ENCODE results near the gene DLST.

DLST gene

DNA sequence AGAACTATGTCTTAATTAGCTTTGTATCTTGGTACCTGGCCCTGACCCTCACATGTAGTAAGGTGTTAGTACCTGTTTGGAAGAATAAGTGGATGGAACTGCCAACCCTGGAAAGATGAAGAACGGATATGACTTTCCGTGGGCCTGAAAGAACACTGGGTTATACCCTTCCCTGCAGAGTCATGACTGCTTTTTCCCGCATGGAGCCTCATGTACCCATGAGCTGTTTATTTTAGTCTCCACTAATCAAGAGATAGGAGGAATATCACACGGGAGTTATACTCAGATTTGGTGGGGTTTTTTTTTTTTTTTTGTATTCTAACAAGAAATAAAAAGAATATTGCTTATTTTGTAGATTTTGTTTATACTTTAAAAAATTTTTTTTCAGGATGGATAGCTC lies 15.9 kb downstream of the DLST start:
- no peak for FAIRE-seq

DNA sequence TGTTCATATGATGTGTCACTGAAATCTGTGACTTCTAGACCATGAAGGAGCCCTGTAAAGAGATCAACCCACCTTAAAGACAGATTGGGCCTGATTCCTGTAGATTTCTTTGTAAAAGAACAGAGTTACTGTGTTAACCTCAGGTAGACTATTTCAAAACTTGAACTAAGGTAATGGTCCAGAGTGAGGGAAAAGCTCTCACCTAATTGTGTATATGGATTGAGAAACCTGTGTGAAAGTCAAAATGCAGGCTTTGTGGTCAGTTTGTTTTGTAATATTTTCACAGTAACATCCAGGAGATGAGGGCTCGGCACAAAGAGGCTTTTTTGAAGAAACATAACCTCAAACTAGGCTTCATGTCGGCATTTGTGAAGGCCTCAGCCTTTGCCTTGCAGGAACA lies 16.4 kb downstream of the DLST start:
- no peak for FAIRE-seq

DNA sequence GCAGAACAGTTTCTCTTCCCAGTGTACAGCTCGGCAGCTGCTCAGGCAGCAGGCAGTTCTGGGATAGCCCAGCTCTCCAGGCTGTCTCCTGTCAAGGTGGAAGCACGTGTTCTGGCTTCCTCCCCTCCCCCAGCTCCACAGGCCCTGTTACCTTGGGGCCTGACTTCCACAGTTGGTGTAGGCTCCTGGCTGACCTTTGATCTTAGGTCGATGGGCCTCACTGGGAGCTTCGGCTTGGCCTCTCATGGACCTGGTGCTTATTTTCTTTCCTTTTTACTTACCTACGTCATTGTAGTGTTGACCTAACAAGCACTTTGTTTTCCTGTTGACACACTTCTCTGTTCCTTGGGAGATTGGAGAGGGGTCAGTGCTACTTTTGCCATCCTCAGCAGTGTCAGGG lies 17.0 kb downstream of the DLST start:
- no peak for FAIRE-seq

DNA sequence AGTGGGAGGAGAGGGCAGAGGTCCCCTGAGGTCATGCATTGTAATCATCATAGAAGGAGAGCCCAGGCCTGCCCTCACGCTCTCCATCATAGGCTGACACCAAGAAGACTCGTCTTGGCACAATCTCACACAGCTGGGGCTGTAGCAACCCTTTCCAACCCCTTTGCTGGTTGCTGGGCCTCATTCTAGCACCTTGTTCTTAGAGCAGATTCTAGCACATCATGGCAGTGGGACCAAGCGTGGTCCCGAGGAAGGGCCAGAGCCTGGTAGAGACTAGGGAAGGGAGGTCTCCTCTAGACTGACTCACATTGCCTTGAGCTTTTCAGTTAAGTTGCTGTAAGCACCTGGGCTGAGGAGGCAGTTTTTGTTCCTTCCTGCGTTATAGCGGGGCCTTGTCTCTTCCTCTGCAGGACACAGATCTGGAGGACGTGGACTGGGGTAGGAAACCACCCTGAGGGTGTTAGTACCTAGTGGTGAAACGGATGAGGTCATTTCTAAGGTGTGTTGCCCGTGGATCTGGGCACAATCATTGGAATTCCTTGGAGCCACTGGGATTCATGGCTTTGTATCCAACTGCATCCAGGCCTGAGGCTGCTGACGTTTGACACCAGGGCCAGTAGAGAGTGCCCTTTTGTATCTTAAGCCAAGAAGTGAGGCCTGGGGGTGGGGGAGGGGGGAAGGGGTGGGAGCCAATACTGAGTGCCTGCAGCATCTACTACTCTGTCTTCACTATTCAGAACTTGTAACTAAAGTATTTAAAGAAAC lies 21.4 kb downstream of the DLST start:
- no peak for FAIRE-seq

DNA sequence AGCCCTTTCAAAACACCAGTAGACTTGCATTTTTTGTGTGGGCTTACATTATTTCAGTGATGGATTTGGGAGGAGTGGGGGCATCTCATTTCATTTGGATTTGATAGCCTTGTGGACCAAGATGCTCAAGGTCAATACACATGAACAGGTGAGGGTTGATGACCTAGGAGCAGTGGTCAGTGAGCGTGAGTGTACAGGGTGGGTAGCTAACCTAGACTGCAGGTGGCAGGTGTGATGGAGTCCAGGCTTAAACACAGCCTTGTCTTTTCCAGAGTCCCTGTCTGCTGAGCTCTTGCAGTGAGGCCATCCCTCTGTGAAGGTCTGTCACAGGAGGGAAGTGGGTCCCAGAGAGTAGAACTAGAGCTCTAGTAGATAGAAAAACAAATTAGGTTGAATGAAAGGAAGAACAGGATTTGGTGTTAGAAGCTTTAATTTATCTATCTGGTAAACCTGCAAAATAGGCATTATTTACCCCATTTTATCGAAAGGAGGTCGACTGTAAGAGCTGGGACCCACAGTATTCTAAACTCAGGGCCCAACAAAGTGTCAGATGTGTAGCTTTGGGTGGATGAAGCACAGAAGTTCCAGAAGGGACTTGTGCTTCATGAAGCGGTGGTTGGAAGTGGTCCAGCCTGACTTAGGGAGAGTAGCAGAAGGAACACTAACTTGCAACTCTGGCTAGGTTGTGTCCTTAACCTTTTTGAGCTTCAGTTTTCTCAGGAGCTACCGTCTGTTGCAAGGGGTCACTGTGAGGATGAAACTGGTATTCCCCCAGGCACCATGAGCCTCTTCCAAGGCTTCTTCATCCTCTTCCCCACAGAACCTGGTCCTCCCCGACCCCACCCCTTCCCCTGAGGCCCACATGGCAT lies 23.2 kb downstream of the DLST start:
- FAIRE-seq, result no peak

DNA sequence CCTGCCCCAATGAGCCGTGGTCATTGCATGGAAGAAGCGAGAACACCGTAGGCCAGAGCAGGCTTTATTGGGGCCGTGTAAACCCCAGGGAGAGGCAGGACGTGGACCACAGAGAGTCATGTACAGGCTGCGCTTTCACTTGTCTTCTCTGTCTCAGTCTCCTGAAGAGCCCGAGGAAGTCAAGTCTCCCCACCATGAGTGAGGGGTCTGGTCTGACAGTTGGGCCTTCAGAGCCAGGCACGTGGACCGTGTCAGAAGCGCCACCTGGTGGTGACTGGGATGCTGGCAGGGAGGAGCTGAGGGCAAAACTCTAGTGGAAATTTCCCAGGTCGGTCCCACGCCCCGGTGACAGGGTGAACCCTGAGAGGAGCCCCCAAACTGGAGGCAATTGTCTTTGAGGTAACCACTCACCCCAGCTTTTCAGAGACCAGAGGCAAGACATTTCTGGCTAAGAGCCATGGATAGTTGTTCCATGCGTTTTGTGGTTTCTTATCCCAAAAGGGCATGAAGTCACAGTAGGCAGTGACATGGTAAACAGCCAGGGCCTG lies 24.0 kb downstream of the DLST start:
- FAIRE-seq, result no peak

DNA sequence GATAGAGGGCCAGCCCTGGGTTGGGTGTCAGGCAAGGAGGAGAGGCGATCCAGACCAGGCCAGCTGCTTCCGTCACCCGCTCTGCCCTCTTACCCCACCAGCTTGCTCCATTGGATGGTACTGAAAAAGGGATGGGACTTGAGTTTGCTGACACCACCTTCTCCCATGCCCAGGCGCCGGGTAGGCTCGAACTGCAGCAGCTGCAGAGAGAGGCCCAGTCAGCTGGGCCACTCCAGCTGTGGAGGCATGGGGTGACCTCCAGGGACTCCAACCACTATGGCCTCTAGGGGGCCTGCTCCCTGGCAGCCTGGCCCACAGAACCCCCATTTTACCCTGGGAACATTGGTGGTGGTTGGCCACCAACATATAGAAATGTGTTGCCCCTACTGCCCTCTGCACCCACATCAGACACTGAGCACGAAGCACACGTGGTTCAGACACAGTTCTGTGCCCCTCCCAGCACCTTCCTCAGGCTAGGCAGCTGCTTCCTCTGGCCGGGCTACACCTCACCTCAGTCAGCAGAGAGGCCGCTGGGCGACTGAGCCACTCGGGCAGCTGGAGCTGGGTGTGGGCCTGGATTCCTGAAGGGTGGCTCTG lies 25.3 kb downstream of the DLST start:
- FAIRE-seq, result no peak

DNA sequence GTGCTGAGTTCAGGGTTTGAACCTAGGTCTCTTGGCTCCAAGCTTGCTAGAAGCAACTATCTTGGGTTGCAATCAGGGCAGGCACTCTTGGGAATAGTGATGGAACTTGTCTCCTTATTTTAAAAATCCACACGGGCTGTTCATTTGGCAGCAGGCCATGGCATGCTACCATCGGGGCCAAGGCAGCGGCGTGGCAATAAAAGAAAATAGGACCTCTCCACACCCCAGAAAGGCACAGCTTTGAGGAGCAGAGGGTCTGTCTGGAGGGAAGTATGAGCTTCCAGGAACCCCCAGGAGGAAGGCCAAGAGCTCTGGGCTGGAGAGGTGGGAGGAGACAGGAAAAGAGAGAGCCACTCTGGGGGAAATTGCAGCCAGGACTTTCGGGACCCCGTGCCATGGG lies 26.0 kb downstream of the DLST start:
- no peak for FAIRE-seq

DNA sequence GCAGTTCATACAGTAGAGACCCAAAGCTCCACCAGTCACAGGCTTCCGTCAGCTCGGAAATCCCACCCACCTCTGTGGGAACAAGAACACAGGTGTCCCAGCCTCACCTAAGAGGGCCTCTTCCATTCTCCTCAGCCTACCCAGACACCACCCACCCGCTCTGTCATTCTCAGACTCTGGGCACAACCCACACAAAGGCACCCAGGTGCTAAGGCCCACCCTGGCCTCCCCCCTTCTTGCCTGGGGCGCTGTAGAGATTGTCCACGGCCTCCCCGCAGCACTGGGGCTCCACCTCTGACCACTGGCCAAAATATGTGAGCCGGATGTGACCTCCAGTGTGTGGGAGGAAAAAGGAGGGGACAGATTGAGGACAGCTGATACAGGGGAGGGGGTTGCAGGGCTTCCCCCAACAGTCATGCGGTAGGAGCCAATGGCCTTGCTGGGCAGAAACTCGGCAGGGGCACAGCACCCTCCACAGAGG lies 27.2 kb downstream of the DLST start:
- FAIRE-seq, result no peak

DNA sequence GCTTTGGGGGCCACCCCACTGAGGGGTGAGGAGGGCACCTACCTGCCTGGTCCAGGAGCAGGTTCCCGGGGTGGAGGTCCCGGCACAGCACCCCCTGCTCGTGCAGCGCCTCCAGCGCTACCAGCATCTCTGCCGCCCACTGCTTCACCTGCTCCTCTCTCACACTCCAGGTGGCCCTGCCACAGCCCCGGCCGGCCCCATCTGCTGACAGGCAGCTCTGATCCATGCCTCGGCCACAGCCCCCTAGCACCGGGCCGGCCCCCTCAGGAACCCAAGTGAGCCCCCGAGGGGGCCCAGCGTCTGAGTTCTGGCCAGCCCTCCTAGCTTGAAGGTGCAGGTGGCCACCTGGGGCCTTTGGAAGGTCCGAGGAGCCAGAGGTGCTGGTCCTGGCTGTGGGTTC lies 27.8 kb downstream of the DLST start:
- FAIRE-seq, result no peak

DNA sequence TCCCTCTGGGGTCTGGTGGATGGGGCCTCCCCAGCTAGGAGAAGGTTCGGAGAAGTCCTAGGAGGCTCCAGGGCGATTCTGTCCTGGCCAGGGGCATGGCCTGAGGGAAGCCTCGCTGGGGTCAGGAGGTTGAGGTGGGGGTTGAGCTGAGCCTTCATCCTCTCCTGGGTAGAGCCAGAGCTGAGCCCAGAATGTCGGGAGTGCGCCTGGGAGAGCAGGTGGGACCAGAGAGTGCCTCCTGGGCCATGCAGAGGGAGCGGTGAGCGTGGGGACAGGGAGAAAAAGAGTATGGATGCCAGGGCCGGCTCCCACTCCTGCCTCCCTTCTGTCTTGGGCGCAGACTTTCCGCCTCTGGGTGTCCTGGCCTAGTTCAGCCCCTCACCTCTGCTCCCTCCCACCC lies 28.2 kb downstream of the DLST start:
- FAIRE-seq, result no peak

DNA sequence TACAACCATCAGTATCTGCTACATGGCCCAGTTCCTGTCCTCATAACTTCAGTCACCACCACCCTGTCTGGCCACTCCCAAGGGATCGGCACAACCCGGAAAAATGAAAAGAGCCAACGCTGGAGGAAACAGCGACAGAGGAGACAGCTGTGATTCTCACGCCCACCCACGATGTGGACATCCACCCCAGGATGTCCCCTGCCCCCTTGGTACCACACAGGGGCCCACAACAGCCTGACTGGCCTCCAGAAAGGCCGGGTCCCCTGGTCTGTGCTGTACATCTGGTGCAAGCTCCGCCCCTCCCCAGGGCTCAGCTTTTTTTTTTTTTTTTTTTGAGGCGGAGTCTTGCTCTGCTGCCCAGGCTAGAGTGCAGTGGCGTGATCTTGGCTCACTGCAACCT lies 28.8 kb downstream of the DLST start:
- no peak for FAIRE-seq

DNA sequence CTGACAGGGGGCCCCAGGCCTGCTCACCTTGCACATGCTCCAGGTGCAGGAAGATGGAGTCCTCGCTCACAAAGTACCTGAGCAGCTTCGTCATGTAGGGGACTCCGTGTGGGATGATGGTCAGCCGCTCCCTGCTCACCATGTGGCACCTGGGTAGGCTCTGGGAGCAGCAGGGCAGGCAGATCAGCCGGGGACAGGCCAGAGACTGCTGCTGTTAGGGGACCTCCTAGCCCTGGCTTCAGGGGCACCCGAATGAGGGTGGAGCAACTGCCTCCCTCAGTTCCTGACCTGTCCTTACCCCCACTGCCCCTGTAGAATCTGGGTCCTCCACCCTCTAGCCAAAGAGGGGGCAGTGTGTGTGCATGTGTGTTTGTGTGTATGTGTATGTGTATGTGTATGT lies 29.5 kb downstream of the DLST start:
- no peak for FAIRE-seq

DNA sequence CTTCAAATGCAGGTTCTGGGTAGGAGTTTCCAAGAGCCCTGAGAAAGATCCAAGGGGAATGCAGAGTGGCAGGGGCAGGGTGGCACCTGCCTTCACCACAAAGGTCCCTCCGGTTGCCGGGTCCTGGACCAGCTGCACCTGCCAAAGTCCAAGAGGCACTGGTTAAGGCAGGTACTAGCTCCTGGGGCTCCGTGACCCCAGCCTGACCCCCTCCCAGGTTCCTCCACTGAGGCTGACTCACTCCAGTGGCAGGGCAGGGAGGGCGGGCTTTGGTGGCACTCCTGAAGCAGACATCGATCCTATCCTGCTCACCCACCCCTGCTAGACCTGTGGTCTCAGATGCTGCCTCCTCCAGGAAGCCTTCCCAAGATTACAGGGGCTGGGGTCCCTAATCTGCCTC lies 30.0 kb downstream of the DLST start:
- no peak for FAIRE-seq

DNA sequence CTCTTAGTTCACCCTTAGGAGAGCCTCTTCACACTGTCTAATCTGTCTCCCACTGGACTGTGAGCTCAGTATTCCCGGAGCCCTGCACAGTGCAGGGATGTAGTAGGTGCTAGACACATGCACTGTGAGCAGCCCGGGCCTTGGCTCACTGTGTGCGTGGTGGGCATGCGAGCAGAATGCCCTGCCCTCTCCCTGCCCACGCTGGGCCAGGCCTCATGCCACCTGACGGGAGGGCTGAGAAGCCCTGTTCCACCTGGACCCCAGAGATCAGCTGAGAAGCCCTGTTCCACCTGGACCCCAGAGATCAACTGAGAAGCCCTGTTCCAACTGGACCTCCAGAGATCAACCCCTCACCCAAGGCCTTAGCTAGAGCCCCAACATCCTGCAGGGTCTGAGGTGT lies 30.4 kb downstream of the DLST start:
- no peak for FAIRE-seq

DNA sequence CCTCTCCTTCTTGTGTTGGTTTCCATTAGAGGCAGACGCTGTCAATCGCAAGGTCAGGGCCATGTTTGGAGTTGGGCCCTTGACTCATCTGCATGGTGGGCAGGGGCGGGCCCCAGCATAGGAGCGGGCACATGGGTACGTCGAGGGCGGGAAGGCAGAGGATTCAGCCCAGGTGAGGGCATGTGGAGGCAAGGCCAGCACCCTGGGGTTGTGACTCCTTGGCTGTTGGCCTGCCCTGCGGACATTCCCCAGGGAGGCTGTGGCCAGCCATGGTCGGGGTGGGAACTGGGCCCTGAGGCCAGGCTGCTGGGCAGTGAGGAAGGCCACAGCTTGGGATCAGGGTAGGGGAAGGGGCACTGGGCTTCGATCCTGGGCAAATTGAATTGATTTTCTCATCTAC lies 31.1 kb downstream of the DLST start:
- FAIRE-seq, result no peak

DNA sequence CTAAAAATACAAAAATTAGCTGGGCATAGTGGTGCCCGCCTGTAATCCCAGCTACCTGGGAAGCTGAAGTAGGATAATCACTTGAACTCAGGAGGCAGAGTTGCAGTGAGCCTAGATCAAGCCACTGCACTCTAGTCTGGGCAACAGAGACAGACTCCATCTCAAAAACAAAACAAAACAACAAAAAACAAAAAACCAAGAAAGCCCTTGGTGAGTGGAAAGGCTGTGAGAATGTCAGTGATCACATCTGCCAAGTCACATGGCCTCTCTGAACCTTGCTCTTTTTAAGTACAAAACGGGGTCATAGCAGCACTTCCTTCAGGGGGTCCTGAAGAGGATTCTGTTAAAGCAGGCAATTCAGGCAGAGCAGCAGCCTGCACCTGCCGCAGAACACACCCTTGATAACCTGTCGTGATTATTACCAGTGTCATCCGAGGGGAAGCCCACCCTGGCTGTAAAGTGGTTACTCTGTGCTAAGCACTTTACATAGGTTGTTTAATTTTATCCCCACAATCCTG lies 31.7 kb downstream of the DLST start:
- no peak for FAIRE-seq

DNA sequence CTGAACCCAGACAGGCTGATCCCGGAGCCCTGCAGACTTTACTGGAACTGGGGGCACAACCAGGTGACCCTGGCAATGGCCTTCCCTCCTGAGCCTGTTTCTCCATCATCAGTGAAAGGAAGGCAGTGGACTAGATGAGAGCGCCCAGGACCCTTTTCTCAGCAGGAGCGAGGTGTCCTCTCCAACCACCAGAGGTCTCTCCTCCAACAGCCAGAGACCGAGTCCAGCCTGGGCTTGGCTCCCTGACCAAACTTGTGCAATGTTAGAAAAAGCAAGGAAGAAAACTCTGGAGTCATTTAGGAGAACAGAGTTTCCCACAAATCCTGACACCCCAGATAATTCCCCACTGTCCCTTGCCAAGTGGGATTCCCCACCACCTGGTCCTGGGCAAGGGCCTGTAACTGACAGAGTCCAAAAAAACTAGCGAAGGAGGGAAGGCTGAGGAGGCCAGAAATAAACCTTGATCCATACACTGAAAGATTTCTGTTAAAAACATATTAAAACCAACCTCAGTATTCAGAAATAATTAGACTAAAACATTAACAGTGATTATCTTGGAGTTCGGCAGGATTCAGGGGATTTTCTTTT lies 32.4 kb downstream of the DLST start:
- no peak for FAIRE-seq

DNA sequence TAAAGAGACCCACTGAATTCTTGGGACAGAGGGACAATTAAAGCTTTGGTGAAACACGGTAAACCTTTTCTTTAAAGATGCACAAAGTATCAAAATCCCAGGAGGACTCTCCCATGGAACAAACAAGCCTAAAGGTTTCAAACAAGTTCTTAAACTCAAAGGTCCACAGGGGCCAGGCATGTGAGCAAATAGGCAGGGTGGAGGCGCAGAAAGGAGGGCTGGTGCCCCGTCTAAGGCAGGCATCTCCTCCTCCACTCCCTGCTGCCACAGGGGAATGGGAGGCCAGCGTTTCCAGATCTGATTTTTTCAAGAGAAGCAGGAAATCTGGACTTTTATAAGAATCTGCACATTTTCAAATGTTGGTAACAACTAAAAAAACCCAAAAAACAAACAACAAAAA lies 33.7 kb downstream of the DLST start:
- FAIRE-seq, result no peak

DNA sequence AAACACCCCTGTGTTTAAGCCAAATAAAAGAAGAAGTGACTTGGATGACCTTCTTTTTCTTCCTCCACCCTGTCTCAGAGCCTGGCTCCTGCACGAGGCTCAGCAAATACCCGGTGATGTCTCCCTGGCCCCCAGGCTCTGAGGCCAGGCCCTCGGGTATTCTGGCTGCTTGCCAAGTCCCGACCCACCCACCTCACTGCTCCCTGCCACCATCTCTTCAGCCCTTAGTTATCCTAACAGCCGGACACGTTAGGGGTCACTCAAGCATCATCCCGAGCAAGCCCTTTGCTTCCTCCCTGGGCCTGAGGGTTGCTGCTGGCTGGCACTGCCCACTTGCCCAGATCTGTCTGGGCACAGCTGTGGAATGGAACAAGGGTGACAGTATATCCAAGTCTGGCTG lies 34.1 kb downstream of the DLST start:
- FAIRE-seq, result no peak

DNA sequence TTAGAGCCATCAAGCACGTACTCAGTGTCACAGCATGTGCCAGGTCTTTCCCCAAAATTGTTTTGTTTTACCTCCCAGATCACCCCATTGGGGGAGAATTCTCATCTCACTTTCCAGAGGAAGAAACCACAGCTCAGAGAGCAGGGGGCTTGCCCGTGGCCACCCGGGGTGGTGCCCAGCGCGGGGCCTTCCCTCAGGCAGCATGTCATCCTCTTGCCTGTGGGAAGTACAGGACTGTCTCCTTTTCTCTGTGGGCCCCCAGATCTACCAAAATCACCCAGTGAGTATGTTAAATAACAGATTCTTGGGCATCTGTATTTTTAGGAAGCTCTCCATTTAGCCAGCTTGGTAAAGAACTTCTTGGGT lies 35.4 kb downstream of the DLST start:
- FAIRE-seq, result no peak

DNA sequence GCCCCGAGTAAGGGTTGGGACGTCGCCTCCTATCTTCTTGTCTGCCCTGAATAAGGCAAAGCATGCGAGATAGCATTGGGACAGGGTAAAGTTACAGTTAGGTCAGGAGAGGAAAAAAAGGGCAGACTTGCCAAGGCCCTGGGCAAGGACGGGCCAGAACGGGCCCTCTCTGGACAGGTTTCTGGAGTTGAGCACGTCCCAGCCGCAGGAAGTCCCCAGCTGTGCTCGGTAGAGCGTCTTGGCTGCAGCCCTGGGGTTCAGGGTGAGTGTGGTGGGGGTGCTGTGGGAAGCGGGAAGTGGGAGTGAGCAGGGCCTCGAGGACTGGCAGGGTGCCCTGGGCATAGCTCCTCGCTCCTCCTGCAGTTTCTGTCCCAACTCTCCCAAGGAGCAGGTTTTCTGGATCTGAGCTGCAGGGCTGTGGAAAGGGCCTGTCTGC lies 35.9 kb downstream of the DLST start:
- FAIRE-seq, result no peak

DNA sequence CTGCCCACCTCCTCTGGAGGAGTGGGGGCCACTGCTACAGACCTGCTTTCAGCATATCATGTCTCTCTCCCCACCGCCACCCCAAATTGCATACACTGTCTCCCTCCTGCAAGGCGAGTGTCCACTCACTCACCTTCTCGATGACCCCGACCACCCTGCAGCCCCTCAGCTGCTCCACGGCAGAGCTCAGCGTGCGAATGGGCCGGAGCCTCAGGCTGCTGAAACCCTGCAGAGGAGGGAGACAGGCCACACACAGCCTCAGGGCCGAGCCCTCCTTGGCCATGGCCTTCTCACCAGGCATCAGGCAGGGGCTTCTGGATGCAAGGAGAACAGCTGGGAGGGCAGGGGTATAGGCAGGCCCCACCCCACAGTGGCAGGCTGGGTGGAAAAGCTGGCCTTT lies 36.7 kb downstream of the DLST start:
- FAIRE-seq, result no peak
